Endothelial cell of hepatic sinusoid (primary cell): Measurements from ENCODE around the gene PGPEP1.
"Not testable (repeated sequence)": the region's sequence is repeated elsewhere in the genome, so short reads cannot be mapped to it uniquely, and the experiment has no call there.

Source experiments
- in situ Hi-C: cut with HindIII; loops from 2 replicates; pipeline ENCODE4 v1.10.0; 2017; ENCODE audit warnings: low sequenced_read_pairs

PGPEP1 gene

DNA sequence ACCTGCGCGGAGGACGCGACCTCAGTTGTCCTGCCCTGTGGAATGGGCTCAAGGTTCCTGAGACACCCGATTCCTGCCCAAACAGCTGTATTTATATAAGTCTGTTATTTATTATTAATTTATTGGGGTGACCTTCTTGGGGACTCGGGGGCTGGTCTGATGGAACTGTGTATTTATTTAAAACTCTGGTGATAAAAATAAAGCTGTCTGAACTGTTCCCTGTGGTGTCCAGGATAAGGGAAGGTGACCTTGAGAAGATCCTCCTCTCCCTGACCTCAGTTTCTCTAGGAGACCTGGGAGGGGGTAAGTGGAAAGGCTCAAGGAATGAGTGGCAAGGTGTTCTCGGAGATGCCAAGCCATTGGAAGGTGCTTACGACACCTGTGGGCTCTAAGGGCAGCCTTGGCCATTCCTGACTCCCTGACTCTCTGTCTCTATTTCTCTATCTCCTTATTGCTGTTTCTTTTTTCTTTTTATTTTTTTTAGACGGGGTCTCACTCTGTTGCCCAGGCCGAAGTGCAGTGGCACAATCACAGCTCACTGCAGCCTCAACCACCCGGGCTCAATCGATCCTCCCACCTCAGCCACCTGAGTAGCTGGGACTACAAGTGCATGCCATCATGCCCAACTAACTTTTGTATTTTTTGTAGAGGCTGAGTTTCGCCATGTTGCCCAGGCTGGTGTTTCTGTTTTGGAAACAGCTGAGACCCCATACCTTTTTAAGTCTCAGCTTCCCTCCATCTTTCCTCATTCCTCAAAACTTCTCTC, 48.7 kb downstream of the PGPEP1 start:
- in situ Hi-C loops: no loop called here

DNA sequence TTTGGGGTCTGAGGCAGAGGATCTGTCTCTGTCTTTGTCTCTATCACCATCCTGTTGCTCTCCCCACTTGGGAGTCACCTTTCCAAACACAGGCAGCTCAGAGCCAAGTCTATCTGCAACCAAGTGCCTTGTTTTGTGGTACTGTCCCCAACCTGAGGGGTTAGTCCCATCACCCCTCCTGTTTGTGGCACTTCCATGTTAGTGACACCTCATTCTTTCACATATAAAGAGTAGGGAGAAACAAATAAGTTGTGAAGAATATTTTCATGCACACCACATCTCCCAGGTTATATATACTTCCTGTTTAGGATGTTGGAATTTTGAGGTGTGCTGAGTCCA, 49.3 kb downstream of the PGPEP1 start:
- in situ Hi-C loops: loop anchor here (10.0 kb wide), 2 partner anchors 125 to 195 kb away; partner anchors contain the start of gene MPV17L2

DNA sequence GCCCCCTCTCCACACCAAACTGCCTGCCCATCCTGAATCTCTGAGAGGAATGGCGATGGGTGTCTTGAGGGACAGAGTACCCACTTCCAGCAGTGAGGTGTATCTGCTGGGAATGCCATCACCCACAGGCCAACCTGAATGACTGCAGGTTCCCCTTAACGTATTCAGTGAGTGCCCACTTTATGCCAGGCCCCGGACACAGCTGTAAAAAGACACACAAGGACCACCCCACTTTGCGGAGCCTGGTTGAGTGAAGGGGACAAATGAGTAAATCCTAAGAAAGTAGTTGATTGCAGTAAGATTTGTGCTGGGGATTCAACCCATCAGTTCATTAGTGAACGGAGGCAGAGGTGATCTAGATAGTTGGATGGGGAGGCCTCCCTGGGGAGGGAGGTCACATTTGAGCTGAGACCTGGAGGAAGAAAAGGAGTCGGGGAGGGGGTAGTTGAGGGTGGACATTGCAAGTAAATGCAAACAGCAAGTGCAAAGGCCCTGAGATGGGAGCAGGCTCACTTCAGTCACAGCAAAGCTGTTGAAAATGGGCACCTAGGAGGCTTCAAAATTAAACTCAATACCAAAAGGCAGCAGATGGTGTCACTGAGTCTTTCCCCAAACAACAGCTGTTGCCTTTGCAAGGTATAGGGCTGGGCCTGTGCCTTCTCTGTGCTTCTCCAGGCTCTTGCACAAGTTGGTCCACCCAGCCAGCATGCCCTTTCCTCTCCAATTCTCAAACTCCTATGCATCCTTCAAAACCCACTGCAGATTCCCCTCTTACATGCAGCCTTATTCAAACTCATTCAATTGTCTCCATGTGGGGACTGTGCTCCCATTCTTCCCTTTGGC, 49.9 kb downstream of the PGPEP1 start:
- in situ Hi-C loops: loop anchor here (10.0 kb wide), 2 partner anchors 125 to 195 kb away; partner anchors contain the start of gene MPV17L2

DNA sequence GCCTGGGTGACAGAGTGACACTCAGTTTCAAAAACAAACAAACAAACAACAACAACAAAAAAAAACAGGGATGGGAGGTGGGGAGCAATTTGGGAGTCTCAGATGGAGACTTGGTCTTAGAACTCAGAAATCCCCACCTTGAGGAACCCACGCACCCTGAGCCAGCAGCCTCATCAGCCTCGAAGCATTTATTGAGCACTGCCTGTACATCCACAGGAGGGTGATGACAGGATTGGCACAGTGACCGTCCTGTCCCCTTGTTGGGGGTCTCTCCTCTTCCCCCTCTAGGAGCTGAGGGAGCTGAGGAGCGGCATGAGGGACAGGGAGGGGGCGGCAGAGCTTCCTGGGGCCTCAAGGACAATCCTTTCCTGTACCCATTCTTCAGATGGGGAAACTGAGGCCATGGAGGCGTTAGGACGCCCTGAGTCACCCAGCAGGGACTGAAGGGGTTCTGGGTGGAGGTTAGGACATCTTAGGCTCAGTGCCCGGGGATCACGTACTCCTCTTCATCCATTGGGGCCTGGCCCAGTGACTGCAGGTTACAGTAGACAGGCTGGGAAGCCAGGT, 51.2 kb downstream of the PGPEP1 start:
- in situ Hi-C loops: loop anchor here (10.0 kb wide), 2 partner anchors 127 to 197 kb away; partner anchors contain the start of gene MPV17L2

DNA sequence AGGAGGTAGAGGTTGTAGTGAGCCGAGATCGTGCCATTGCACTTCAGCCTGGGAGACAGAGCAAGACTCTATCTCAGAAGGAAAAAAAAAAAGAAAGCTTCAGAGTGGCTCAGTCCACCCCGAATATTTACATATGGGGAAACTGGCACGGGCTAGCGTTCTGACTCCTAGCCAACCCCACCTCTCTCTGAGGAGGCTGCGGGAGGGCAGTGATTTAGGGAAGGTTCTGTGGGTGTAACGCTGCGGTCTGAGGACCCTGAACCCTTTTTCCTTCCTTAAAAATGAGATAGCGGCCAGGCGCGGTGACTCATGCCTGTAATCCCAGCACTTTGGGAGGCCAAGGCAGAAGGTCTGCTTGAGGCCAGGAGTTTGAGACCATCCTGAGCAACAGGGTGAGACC, 52.0 kb downstream of the PGPEP1 start:
- in situ Hi-C loops: loop anchor here (10.0 kb wide), 2 partner anchors 128 to 198 kb away; partner anchors contain the start of gene MPV17L2

DNA sequence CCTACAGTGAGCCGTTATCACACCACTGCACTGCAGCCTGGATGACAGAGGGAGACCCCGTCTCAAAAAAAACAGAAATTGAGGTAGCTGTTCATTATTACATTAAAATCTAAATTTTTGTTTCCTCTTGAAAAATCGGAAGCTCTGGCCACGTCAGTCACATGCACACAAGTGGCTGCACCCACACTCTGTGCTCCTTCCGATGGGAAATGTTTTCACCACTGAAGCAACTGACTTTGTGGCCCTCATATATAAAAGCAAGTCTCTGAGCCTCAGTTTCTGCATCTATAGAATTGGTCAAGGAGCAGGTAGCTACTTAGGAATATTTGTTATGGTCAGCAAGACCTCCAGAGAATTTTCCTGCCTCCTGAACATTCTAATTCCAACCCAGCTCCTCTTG, 52.5 kb downstream of the PGPEP1 start:
- in situ Hi-C loops: loop anchor here (10.0 kb wide), 2 partner anchors 128 to 198 kb away; partner anchors contain the start of gene MPV17L2

DNA sequence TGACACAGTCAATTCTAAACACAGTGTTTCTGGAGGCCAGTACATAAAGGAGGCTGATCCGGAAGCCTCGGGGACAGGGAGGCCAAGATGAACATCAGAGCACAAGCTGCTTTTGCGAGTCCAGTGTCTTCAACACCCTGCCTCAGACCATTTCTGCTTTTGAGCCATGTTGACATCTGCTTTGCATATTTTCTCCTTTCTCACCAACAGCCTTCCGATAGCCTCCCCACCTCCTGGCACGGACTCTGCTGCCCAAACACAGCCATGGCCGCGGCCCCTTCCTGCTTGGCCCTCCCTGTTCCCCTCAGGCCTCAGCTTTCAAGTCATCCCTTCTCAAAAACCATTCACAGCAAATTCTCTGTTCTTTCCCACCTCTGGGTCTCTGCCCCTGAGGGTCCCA, 53.4 kb downstream of the PGPEP1 start:
- in situ Hi-C loops: loop anchor here (10.0 kb wide), 2 partner anchors 129 to 199 kb away; partner anchors contain the start of gene MPV17L2

DNA sequence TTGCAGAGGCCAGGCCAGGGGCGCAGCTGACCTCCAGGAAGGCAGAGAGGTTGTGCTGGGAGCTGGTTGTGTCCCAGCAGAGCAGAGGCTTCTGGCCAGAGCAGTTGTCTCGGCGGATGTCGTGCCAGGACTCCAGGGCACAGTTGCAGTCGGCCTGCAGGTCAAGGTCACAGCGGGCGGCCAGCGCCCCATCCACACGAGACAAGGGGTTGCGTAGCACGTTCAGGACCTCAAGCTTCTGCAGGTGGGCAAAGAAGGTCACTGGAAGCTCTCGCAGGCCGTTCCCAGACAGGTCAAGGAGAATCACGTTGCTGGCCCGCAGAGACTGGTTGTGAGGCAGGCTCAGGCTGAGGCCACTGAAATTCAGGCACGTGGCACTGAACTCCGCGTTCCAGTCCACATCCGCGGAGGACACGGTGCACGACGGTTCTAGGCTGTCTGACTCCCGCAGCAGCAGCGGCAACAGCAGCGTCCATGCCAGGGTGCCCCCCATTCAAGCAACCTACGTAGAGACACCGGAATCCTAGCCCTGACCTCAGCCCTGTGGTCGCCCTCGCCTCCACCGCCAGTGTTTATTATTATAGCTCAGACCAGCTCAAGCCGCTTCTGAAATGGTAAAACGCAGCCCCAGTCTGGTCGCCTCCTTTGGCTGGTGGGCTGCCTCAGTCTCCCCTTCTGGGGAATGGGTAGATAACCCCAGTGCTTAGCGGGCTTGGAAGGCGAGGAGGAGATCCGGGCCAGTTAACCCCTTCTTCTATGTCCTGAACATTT, 56.3 kb downstream of the PGPEP1 start:
- in situ Hi-C loops: loop anchor here (10.0 kb wide), 2 partner anchors 132 to 202 kb away; partner anchors contain the start of gene MPV17L2

DNA sequence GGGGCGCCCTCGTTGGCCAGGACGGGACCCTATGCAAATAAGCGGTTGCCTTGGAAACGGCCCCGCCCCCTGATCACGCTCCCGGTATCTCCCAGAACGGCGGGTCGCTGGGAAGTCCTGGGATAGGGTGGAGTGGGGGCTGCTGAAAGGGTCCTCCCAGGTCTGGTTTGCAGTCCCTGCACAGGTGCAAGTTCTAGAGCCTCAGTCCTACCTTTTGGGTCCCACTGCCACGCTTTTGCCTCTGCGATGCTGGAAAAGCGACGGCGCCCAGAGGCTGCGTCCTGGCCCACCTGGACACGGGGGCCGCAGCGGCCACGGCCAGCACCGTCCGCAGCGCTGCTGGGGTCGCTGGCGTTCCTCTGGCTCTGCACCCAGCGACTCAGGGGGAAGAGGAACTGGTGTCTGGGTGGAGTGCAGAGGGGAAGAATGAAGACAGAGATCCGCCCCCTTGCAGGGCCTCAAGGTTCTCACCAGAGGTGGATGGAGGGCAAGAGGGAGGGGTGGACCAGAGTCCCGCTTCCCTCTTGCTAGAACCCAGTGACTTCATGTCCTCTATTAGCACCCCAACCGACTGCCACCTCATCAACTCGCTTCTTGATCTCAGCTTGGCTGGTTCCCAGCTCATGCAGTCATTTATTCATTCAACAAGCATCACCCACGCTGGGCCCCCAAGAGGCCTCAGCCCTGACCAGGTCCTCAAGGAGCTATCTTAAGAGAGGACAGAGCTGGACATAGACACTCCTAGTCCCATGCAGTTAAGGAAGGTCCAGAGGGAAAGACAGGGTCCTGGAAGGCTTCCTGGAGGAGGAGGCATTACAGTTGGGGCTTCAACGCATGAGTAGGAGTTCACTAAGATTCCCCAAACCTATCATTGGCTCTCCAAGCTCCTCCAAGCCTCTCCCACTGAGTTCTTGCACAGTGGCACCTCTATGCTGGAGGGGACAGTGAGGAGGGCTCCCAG, 57.1 kb downstream of the PGPEP1 start, which contains the start of gene LRRC25:
TSS of gene LRRC25 (minus strand) at position 381 of the 961 bp plus-strand sequence. CDS start 659 bp downstream, outside the sequence.
- in situ Hi-C loops: loop anchor here (10.0 kb wide), 2 partner anchors 133 to 203 kb away; partner anchors contain the start of gene MPV17L2

DNA sequence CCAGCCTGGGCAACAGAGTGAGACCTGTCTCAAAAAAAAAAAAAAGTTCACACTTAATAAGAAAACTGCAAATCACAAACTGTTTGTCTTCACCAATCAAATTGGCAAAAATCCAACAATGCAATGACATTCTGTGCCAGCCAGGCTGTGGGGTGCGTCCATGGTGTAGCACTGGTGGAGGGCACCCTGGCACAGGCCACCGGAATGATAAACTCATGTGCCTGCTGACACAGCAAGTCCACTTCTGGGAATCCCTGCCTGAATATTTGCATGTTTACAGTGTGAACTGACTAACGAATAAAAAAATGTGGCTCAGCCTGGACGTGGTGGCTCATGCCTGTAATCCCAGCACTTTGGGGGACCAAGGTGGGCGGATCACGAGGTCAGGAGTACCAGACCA, 58.6 kb downstream of the PGPEP1 start:
- in situ Hi-C loops: loop anchor here (10.0 kb wide), 2 partner anchors 134 to 204 kb away; partner anchors contain the start of gene MPV17L2

DNA sequence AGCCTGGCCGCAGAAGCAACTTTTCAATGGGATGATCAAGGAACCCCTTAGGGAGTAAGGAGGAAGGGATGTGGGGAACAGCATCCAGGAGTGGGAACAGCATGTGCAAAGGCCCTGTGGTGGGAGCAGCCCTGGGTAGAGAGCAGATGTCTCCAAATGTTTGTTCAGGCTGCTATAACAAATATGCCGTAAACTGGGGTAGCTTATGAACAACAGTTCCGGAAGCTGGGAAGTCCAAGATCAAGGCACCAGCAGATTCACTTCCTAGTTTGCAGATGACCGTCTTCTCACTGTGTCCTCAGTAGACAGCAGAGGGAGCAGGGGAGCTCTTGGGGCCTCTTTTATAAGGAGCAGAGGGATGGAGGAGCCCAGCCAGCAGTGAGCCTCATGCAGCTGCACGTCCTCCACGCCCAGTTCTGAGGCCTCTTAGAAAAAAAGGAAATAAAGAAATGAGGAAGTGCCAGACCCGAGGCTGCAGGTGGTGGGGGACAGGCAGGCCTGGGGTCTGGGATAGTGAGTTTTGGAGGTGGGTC, 61.2 kb downstream of the PGPEP1 start:
- in situ Hi-C loops: no loop called here

DNA sequence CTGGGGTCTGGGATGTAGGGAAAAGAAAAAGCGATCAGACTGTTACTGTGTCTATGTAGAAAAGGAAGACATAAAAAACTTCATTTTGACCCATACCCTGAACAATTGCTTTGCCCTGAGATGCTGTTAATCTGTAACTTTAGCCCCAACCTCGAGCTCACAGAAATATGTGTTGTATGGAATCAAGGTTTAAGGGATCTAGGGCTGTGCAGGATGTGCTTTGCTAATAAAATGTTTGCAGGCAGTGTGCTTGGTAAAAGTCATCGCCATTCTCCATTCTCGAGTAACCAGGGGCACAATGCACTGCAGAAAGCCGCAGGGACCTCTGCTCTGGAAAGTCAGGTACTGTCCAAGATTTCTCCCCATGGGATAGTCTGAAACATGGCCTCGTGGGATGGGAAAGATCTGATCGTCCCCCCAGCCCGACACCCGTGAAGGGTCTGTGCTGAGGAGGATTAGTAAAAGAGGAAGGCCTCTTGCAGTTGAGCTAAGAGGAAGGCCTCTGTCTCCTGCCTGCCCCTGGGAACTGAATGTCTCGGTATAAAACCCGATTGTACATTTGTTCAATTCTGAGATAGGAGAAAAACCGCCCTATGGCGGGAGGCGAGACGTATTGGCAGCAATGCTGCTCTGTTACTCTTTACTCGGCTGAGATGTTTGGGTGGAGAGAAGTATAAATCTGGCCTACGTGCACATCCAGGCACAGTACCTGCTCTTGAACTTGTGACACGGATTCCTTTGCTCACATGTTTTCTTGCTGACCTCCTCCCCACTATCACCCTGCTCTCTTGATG, 62.3 kb downstream of the PGPEP1 start:
- in situ Hi-C loops: not testable (repeated sequence)

DNA sequence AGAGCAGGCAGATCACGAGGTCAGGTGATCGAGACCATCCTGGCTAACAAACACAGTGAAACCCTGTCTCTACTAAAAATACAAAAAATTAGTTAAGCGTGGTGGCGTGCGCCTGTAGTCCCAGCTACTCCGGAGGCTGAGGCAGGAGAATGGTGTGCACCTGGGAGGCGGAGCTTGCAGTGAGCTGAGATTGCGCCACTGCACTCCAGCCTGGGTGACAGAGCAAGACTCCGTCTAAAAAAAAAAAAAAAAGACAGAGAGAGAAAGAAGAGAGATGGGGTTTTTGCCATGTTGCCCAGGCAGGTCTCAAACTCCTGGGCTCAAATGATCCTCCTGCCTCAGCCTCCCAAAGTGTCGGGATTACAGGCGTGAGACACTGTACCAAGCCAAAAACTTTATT, 65.4 kb downstream of the PGPEP1 start:
- in situ Hi-C loops: not testable (repeated sequence)

DNA sequence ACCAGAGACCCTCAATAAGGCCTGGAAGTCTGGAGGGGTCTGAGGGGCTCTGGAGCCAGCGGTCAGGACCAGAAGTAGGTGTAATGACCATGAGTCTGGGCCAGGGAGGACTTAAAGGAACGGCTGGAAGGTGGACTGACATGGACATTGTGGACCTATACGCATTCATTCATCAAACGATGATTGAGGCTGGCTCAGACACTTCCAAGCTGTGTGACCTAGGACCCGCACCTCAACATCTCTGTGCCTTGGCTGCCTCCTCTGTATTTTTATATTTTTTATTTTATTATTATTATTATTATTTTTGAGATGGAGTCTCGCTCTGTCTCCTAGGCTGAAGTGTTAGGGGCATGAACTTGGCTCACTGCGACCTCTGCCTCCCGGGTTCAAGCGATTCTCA, 66.4 kb downstream of the PGPEP1 start:
- in situ Hi-C loops: no loop called here

DNA sequence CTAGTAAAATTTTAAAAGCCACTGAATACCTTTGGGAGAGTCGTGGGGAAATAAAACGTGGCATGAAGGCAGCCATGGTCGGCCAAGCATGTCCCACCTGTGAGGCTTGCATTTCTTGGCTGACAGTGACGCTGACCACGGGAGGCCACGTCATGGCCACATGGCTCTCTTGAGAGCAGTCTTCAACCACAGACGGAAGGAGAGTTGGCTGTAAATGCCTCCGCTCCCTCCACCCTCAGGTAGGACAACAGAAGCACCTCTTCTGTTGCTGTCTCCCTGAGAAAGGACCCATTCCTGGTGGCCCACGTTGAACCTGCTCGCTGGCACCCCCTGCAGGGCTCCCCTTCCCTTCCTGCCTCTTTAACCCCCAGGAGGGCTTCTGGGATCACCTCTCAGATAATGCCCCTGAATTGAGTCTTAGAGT, 67.7 kb downstream of the PGPEP1 start:
- in situ Hi-C loops: no loop called here

DNA sequence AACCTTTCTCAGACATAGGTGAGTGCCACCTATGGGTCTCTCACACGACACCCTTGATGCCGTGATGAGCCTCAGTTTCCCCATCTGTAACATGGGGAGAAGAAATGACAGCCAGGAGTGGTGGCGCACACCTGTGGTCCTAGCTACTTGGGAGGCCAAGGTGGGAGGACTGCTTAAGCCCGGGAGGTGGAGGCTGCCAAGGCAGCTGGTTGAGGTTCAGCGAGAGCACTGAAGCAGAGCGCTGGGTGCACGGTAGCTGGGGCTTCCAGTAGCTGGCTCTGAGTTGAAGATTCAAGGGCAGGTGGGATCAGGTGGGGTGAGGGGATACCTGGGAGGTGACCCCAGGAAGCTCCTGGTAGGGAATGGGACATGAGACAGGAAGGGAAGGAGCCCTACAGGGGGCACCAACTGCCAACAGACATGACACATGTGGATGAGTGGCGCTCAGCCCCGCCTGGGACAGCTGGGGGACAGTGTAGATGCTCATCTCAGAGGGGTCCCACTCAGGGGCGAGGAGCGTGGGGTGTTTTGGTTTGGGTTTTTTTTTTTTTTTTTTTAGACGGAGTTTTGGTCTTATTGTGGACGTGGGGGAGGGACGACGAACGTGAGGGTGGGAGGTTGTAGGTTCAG, 72.3 kb downstream of the PGPEP1 start:
- in situ Hi-C loops: no loop called here

DNA sequence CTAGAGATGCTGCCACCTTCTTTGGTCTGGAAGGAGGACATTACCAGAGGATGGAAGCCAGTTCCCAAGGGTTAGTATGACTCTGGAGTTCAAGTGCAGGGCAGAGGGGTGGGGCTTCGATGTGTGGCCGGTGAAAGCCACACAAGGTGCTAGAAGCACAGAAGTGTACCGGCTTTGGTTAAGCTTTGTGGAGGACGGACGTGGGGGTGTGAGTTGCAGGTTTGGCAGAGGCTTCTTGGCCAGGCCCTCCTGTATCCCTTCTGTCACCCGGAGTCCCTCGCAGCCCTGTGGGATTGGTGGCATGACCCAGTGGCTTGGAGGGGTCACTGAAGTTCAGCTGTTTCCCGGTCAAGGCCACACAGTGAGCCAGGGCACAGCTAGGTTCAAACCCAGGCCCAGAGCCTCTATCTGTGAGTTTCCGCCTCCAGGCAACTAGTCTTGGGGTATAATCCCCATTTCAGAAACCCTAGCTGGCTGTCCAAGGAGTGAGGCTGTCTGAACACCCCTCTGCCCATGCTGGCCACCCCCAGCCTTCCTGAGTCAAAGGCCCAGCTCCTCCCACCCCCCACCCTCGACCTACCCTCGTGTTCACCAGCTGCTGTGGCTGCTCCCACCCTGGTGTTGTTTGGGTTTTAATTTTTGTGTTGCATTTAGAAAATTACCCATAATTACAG, 74.2 kb downstream of the PGPEP1 start:
- in situ Hi-C loops: no loop called here
